Lower lobe of right lung (tissue), 2 donors: ENCODE data around the gene PTMS. TPM values are rescaled to one million over a fixed set of nuclear protein-coding genes. Genes with fewer than 3 reads are reported as not detected.

Experiments used
- ATAC-seq, 2 donors: fragments of 200-7000 bp; cut with Tn5 transposase; one replicate each; pipeline ENCODE4 v1.9.1; 2020 to 2022; ENCODE audit warnings: mild to moderate bottlenecking in 2 of 2, moderate library complexity in 2 of 2
- DNase-seq: peaks from one replicate; pipeline ENCODE4 v3.0.0-alpha.2; 2020
- H3K27ac ChIP-seq: fragments of 200-600 bp; one replicate; pipeline ENCODE4 v1.8.0; 2022
- H3K27me3 ChIP-seq: fragments of 200-600 bp; one replicate; pipeline ENCODE4 v1.8.0; 2022; ENCODE audit warnings: low read depth
- H3K36me3 ChIP-seq: fragments of 200-600 bp; one replicate; pipeline ENCODE4 v1.8.0; 2022; ENCODE audit warnings: mild to moderate bottlenecking
- H3K4me1 ChIP-seq: fragments of 200-600 bp; one replicate; pipeline ENCODE4 v1.8.0; 2022
- H3K4me3 ChIP-seq: fragments of 200-600 bp; one replicate; pipeline ENCODE4 v1.8.0; 2022; ENCODE audit warnings: mild to moderate bottlenecking
- H3K9me3 ChIP-seq: fragments of 200-600 bp; one replicate; pipeline ENCODE4 v1.8.0; 2022
- intact Hi-C: fragments of 100-400 bp; cut with DNase I; formaldehyde crosslinking; loops from one replicate; pipeline ENCODE4 v1.11.0; 2022
- total RNA-seq: library from RNA; stranded (reverse); fragmentation: NEBNext Ultra II Directional; extraction: Animal tissue kit (Norgen Biotek cat#: 25700); gene quantifications from one replicate; pipeline ENCODE4 v1.2.1, GENCODE V29; 2021
- TF ChIP-seq, protein P1 (sequence below): fragments of 200-600 bp; IDR thresholded peaks from one replicate; pipeline ENCODE4 v1.8.0; 2022; ENCODE audit warnings: antibody characterized with exemption, mild to moderate bottlenecking
- donor health status: DM: no; HTN: yes; CAD: no; lungs with severe emphysema.

Gene PTMS
- total RNA-seq, 1 donor from 2014 or later: 267 TPM

DNA sequence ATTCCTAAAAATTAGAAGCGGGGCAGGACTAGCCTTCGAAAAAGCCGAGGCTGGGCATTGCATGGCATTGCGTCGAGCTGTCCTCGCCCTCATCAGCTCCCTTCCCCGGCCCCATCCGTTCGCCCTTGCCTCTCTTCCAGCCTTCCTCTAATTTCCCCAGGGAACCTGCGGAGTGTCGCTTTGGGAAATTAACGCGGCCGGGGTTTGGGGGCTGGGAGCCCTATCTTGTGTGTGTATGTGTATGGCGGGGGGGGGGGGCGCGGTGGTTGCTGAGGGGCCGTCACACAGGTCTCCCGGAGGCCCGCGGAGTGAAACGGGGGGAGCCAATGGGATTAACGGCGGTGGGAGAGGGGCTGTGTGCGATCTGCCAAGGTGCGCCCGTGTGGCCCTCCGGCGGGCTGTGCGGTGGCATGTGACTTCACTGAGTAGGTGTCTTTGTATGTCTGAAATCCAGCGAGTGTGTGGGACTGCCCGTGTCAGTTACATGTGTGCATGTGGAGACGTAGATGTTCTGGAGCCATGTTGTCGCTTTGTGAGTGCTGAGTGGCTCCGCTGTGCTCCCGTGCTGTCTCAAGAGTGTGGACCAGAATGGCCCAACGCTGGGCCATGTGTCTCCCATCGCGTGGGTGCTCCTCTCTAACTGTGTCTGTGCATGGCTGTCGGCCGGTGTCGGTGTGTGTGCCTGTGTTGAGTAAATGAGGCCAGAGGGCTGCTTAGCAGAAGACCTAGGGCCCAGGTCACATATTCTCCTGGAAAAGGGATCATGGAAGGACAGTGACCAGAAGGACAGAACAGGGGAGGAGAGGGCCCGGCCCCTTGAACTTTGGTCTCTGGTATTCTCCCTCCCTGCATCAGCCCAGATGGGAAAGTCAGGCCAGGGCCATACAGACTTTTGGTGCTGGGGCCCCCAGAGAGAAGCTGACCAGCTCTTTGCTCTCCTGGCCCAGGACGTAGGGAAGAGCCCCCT, 1.5 kb downstream of the PTMS start:
- intact Hi-C loops: no loop called here
- ATAC-seq: no peak
- no peak for DNase-seq
- Histone ChIP-seq H3K36me3 (peaks cover 21% of the 10 kb centered on the region), H3K27me3 (no peaks in the 10 kb centered on the region), H3K4me3 (peak overlapping the region; percentile 78), H3K4me1 (peaks cover 64% of the 10 kb centered on the region), H3K9me3 (no peaks in the 10 kb centered on the region), H3K27ac (peak overlapping the region; percentile 84)
- TF ChIP-seq, protein P1, sequence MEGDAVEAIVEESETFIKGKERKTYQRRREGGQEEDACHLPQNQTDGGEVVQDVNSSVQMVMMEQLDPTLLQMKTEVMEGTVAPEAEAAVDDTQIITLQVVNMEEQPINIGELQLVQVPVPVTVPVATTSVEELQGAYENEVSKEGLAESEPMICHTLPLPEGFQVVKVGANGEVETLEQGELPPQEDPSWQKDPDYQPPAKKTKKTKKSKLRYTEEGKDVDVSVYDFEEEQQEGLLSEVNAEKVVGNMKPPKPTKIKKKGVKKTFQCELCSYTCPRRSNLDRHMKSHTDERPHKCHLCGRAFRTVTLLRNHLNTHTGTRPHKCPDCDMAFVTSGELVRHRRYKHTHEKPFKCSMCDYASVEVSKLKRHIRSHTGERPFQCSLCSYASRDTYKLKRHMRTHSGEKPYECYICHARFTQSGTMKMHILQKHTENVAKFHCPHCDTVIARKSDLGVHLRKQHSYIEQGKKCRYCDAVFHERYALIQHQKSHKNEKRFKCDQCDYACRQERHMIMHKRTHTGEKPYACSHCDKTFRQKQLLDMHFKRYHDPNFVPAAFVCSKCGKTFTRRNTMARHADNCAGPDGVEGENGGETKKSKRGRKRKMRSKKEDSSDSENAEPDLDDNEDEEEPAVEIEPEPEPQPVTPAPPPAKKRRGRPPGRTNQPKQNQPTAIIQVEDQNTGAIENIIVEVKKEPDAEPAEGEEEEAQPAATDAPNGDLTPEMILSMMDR: no peak

DNA sequence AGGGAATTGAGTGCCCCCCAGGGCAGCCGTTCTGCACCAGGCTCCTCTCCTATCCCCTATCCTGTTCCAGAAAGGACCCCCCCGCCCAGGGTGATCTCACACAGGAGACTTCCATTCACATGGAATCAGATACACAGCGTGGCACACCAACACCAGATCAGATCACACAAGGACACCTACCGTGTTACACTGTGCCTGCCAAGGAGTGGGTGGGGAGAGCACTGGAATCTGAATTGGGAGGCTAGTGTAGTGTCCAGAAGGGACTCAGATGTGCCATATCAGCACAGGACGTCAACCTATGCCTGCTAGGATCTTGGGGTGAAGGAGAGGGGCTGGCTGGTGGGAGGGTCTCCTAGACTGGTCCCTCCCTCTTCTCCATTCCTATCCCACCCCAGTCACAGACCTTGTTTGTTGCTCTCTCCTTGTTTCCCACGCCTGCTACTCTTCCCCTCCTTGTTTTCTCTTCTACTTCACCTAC, 2.3 kb downstream of the PTMS start:
- peak overlapping the region; percentile 84 for H3K27ac ChIP-seq
- H3K36me3 ChIP-seq: peaks cover 21% of the 10 kb centered on the region
- peaks cover 62% of the 10 kb centered on the region for H3K4me1 ChIP-seq
- peak overlapping the region; percentile 78 for H3K4me3 ChIP-seq
- intact Hi-C loops: no loop called here
- no peaks in the 10 kb centered on the region for H3K9me3 ChIP-seq
- TF ChIP-seq, protein P1: no peak
- H3K27me3 ChIP-seq: no peaks in the 10 kb centered on the region
- ATAC-seq (no peak), DNase-seq (no peak)

DNA sequence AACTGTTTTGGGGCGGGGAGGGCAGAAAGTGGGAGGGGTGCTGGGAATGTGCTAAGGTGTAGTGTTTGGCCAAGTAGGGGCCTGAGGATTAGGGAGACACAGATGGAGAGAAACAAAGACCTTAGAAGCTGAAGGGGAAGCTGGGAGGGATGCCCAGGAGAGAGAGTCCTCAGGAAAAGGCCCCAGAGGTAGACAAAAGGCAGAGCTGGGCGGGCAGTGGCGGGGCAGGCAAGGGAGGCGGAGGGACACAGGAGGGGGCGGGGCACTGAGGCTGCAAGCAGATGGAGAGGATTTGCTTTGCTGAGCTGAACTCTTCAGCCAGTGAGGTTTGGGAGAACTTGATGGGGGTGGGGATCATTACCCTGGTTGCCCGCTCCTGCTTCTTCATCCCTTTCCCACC, 2.8 kb downstream of the PTMS start:
- H3K4me3 ChIP-seq: peak overlapping the region; percentile 78
- ATAC-seq: no peak
- H3K27ac ChIP-seq: no peak overlapping the region
- H3K36me3 ChIP-seq: peaks cover 21% of the 10 kb centered on the region
- DNase-seq: no peak
- H3K4me1 ChIP-seq: peaks cover 57% of the 10 kb centered on the region
- H3K9me3 ChIP-seq: no peaks in the 10 kb centered on the region
- no peaks in the 10 kb centered on the region for H3K27me3 ChIP-seq
- TF ChIP-seq, protein P1: no peak
- intact Hi-C loops: no loop called here

DNA sequence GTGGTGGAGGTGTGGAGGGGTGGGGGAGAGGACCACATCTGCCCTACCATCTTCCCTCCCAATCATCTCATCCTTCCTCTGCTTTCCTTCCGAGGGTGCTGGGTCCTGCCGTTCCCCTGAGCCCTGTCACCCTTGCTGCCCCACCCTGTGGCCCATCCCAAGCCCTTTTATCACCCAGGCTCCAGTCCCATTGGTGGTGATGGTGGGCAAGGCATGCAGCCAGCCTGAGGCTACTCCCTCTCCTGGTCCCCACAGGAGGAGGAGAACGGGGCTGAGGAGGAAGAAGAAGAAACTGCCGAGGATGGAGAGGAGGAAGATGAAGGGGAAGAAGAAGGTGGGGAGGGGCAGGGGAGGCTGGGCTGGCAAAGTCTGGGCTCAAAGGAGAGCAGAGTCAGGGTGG, 3.5 kb downstream of the PTMS start:
- H3K9me3 ChIP-seq: no peaks in the 10 kb centered on the region
- ATAC-seq (no peak), DNase-seq (no peak)
- TF ChIP-seq, protein P1: no peak
- H3K36me3 ChIP-seq: peaks cover 21% of the 10 kb centered on the region
- no peak overlapping the region for H3K27ac ChIP-seq
- H3K4me3 ChIP-seq: no peak overlapping the region
- peaks cover 54% of the 10 kb centered on the region for H3K4me1 ChIP-seq
- H3K27me3 ChIP-seq: no peaks in the 10 kb centered on the region
- intact Hi-C loops: no loop called here

DNA sequence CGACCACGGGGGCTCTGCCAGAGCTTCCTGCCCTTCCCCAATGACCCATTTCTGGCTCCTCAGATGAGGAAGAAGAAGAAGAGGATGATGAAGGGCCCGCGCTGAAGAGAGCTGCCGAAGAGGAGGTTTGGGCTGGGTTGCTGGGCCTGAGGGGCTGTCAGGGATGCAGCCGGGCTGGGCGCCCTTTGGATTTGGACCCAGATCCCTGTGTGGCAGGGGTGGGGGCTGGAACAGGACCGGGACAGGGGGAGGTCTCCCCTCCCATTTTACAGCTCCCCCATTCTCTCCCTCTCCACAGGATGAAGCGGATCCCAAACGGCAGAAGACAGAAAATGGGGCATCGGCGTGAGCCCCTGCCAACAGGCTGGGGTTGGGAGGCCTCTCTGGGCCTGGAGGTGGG, 3.9 kb downstream of the PTMS start:
- H3K4me1 ChIP-seq: peaks cover 50% of the 10 kb centered on the region

More for the DNA sequence above, 3.9 kb downstream of the PTMS start:
- intact Hi-C loops: no loop called here
- Histone ChIP-seq H3K27ac (no peak overlapping the region), H3K4me3 (no peak overlapping the region), H3K9me3 (no peaks in the 10 kb centered on the region), H3K27me3 (no peaks in the 10 kb centered on the region), H3K36me3 (peaks cover 21% of the 10 kb centered on the region)
- ATAC-seq (no peak), DNase-seq (no peak)
- TF ChIP-seq, protein P1: no peak
